ENCODE results near the gene IL26.
"Not testable (repeated sequence)": the region's sequence is repeated elsewhere in the genome, so short reads cannot be mapped to it uniquely, and the experiment has no call there.

The IL26 gene

DNA sequence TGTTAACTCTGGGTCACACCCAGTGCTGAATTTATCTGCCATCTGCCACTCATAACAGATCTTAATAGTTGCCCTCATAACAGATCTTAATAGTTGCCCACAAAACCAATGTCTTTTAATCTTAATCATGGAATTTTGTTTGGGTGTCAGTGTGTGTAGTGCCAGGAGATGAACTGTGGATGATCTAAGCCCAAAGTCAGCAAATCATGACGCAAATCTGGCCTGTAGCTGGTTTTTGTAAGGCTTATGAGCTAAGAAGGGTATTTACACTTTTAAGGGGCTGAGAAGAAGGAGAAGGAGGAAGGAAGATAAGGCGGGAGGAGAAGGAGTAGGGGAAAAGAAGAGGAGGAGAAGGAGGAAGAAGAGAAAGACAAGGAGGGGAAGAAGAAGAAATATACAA is 10.0 kb upstream of the IL26 start:
- H3K4me3 Mint-ChIP-seq: peak overlapping the region; percentile 81 to 88

DNA sequence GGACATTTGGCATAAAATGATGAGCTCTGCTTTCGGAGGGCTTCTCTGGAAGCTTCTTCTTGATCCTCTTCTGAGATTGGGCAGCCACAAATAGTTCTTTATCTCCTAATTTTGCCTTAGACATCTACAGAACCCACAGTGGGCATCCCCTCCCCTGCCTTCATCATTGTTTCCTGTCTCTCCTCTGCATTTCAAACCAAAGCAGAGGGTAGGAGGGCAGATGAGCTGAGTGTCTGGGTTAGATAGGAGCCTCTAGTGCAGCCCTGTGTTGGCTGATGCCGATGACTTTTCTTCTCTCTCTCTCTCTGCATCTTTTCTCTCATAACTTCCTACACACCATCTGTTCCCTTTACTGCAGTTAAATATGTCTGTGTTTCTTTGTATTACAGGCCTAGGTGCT is 8.5 kb upstream of the IL26 start:
- Mint-ChIP-seq H3K27ac (peak overlapping the region in 1 of 2 donors; percentile 69), H3K4me1 (ENCODE audit: low read depth in 2 of 2) (peaks cover 10 to 20% of the 10 kb centered on the region in 2 donors)
- ATAC-seq (replicated peaks): peak; percentile 69

More for the DNA sequence above, 10.0 kb upstream of the IL26 start:
- Mint-ChIP-seq H3K27me3 (no peaks in the 10 kb centered on the region), H3K9me3 (no peaks in the 10 kb centered on the region), H3K36me3 (ENCODE audit: insufficient read depth) (no peaks in the 10 kb centered on the region), H3K4me1 (ENCODE audit: low read depth in 2 of 2) (peaks cover 15 to 27% of the 10 kb centered on the region in 2 donors), H3K27ac (peak overlapping the region; percentile 92 to 94)
- DNase-seq: no peak
- no peak for ATAC-seq (replicated peaks)

DNA sequence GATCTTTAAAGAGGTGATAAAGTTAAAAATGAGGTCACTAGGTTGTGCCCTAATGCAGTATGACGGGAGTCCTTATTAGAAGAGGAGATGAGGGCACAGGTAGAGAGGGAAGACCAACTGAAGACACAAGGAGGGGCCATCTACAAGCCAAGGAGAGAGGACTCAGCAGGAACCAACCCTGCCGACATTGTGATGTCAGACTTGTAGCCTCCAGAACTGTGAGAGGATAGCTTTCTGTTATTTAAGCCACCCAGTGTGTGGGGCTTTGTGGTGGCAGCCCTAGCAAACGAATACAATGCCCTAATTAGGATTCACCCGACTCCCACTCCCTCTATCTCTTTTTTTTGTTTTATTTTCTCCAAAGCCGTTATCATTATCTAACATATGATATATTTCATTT is 7.9 kb upstream of the IL26 start:
- ATAC-seq (replicated peaks) (peak; percentile 33), DNase-seq (no peak)
- no peaks in the 10 kb centered on the region for H3K27me3 Mint-ChIP-seq
- H3K27ac Mint-ChIP-seq: peak overlapping the region in 1 of 2 donors; percentile 69
- H3K4me1 Mint-ChIP-seq (ENCODE audit: low read depth in 2 of 2): peaks cover 10 to 20% of the 10 kb centered on the region in 2 donors
- H3K9me3 Mint-ChIP-seq: no peaks in the 10 kb centered on the region
- no peak overlapping the region for H3K4me3 Mint-ChIP-seq
- H3K36me3 Mint-ChIP-seq (ENCODE audit: insufficient read depth): no peaks in the 10 kb centered on the region

More for the DNA sequence above, 8.5 kb upstream of the IL26 start:
- Mint-ChIP-seq H3K9me3 (no peaks in the 10 kb centered on the region), H3K36me3 (ENCODE audit: insufficient read depth) (no peaks in the 10 kb centered on the region), H3K27me3 (no peaks in the 10 kb centered on the region), H3K4me3 (no peak overlapping the region)
- DNase-seq: no peak

DNA sequence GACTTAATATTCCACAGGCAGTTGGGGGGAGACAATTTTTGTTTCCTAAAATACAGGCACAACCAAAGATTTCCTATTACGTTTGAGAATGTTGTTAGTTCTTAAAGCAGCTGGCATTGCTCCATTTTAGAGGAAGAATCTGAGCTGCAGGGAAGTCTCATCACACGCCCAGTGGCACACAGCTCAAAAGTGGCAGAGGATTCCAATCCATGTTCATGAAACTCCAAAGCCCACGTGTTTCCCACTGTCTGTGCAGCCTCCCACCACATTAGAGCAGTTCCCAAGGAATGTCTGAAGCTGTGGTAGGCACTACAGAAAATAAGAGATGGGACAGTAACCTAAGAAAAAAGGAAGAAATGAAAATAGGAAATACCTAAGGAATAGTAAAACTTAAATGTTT is 6.1 kb upstream of the IL26 start:
- DNase-seq: no peak
- H3K4me3 Mint-ChIP-seq: no peak overlapping the region
- no peak overlapping the region for H3K27ac Mint-ChIP-seq
- no peaks in the 10 kb centered on the region for H3K9me3 Mint-ChIP-seq
- H3K4me1 Mint-ChIP-seq (ENCODE audit: low read depth in 2 of 2): peaks cover 6 to 7% of the 10 kb centered on the region in 2 donors
- no peak for ATAC-seq (replicated peaks)
- no peaks in the 10 kb centered on the region for H3K27me3 Mint-ChIP-seq
- no peaks in the 10 kb centered on the region for H3K36me3 Mint-ChIP-seq (ENCODE audit: insufficient read depth)

DNA sequence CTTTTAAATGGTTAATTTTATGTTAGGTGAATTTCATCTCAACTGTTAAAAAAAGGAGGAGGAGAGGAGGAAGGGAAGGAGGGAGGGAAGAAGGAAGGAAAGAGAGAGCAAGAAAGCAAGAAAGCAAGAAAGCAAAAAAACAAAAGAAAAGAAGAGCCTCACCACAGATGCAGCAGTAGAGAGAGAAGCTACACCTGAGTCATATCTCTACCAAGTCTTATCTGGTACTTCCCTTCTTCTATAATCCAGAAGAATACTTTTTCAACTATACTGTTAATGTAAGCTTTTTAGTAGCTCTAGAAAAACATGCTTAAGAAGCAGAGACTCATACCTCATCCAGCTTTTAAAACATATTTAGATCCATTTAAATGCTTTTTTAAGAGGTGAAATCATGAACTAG is 5.6 kb upstream of the IL26 start:
- no peak for ATAC-seq (replicated peaks)
- Mint-ChIP-seq H3K27me3 (no peaks in the 10 kb centered on the region), H3K9me3 (no peaks in the 10 kb centered on the region), H3K36me3 (ENCODE audit: insufficient read depth) (no peaks in the 10 kb centered on the region), H3K27ac (no peak overlapping the region), H3K4me3 (no peak overlapping the region), H3K4me1 (ENCODE audit: low read depth in 2 of 2) (peaks cover 3 to 7% of the 10 kb centered on the region in 2 donors)
- DNase-seq: no peak

DNA sequence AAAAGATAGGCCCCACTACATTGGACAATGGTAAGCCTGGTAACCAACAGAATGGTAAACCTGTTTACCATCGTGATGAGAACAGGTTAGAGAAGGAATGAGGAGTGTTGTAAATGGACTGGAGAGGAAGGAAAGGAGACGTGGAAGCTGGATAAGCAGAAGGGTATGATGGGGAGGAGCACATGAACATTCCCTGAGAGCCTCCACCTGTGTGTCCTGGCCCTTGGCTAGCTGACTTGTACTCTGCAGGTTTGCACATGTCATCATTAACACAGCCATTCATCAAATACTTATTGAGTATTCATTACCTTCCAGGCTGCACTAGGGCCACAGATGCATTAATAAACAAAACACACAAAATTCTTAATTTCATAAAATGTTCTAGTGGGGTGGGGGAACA is 4.3 kb upstream of the IL26 start:
- no peaks in the 10 kb centered on the region for H3K27me3 Mint-ChIP-seq
- no peak for DNase-seq
- H3K27ac Mint-ChIP-seq: no peak overlapping the region
- no peak overlapping the region for H3K4me3 Mint-ChIP-seq
- H3K4me1 Mint-ChIP-seq (ENCODE audit: low read depth in 2 of 2): peaks cover 0 to 12% of the 10 kb centered on the region in 2 donors
- no peak for ATAC-seq (replicated peaks)
- no peaks in the 10 kb centered on the region for H3K36me3 Mint-ChIP-seq (ENCODE audit: insufficient read depth)
- no peaks in the 10 kb centered on the region for H3K9me3 Mint-ChIP-seq

DNA sequence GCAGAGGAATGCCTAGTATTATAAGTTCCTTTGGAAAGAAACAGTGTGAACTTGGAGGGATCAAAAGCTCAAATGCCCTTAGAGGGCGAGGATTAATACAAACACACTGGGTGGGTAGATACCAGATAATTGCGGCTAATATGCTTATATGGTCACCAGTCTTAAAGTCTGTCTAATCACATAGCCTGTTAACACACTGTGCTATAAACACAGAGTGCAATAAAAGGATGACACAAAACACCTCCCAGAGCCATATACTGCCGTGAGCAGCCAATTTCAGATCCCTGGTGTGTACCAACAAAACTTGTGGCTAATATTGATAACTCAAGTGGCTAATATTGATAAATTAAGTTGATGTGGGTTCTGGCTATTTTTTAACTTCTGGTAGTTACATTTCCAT is 1.7 kb upstream of the IL26 start:
- Mint-ChIP-seq H3K36me3 (ENCODE audit: insufficient read depth) (no peaks in the 10 kb centered on the region), H3K4me1 (ENCODE audit: low read depth in 2 of 2) (peaks cover 4 to 13% of the 10 kb centered on the region in 2 donors), H3K27me3 (no peaks in the 10 kb centered on the region), H3K27ac (no peak overlapping the region), H3K4me3 (no peak overlapping the region), H3K9me3 (no peaks in the 10 kb centered on the region)
- ATAC-seq (replicated peaks): no peak
- DNase-seq: no peak

DNA sequence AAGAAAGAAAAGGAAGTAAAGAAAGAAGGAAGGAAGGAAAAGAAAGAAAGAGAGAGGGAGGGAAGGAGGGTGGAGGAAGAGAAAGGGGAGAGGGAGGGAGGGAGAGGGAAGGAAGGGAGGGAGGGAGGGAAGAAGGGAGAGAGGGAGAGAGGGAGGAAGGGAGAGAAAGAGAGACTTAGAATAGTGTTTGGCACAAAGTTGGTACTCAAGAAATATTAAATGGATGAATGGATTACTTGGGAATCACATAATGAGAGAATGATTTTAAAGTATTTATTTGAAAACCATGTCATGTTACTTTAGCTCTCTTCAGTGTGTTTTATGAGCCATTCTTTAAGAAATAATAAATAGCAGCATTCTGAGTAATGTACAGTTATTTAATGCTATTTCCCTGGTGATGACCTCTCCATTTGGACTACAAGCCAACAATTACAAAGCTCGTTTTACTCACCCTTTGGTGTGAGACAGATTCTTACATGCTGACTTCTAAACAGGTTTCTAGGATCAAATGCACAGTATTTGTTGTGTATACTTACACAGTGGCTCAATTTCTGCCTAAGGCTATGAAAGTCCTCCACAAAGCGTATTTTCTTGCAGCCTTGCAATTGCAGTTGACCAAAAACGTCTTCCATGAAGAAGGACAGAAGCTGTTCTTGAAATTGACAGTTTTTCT is 861 bp downstream of the IL26 start:
- Mint-ChIP-seq H3K27ac (peak overlapping the region in 1 of 2 donors; percentile 32), H3K4me3 (peak overlapping the region in 1 of 2 donors; percentile 56), H3K9me3 (no peaks in the 10 kb centered on the region), H3K36me3 (ENCODE audit: insufficient read depth) (no peaks in the 10 kb centered on the region), H3K4me1 (ENCODE audit: low read depth in 2 of 2) (peaks cover 4 to 13% of the 10 kb centered on the region in 2 donors), H3K27me3 (no peaks in the 10 kb centered on the region)
- ATAC-seq (replicated peaks) (no peak), DNase-seq (no peak)

DNA sequence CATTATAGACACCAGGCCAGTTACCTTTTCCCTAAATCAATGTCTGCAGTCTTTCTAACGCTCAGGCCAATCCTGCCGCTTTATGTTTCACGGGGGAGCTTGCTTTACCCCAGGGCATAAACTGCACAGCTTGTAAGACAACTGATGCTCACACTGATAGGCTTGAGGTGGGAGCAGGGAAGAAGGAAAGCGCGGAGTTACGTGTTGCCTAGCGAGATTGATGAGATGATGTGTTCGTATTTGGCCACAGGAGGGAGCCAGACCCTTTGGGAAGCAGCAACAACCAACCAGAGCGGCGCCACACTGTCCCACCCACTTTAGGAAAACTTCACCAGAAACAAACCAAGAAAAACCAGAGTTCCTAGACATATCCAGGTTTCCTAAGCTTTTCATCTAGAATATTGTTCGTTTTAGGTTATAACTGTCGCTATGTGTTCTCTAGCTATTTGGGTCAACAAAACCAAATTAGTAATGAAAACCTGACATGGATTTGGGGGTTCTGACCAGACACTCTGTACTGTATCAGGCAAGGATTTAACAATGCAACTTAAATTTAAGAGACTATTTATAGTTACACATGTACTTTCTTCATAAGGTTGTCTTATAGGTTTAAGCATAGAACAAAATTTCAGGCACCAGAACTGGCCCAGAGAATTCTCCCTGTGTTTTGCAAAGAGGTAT is 2.4 kb downstream of the IL26 start:
- no peaks in the 10 kb centered on the region for H3K36me3 Mint-ChIP-seq (ENCODE audit: insufficient read depth)
- H3K4me1 Mint-ChIP-seq (ENCODE audit: low read depth in 2 of 2): peaks cover 4 to 13% of the 10 kb centered on the region in 2 donors
- no peaks in the 10 kb centered on the region for H3K27me3 Mint-ChIP-seq
- H3K4me3 Mint-ChIP-seq: peak overlapping the region; percentile 46 to 64
- H3K27ac Mint-ChIP-seq: peak overlapping the region in 1 of 2 donors; percentile 14
- ATAC-seq (replicated peaks): peak; percentile 76
- peak; percentile 59 to 65 (median 65) for DNase-seq
- no peaks in the 10 kb centered on the region for H3K9me3 Mint-ChIP-seq

DNA sequence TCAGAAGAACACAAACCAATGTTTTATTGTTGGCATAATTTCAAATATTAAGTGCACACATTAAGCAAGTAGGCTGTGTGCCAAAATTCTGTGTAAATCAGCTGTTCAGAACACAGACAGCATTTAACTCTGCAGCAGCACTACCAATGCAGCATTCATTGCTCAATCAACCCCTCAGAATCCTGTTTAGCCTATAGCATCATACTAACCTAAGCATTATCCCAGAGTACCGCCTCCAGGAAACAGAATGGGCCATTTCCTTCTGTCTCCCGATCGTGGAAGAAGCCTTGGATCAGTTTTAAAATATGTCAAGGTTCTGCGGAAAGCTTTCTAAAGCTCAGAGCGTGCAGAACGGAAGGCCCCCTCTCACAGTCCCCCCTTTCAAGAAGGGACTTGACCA is 3.3 kb downstream of the IL26 start:
- peak overlapping the region in 1 of 2 donors; percentile 46 for H3K4me3 Mint-ChIP-seq
- peaks cover 4 to 13% of the 10 kb centered on the region in 2 donors for H3K4me1 Mint-ChIP-seq (ENCODE audit: low read depth in 2 of 2)
- DNase-seq (no peak), ATAC-seq (replicated peaks) (no peak)
- H3K27ac Mint-ChIP-seq: no peak overlapping the region
- H3K27me3 Mint-ChIP-seq: no peaks in the 10 kb centered on the region
- H3K36me3 Mint-ChIP-seq (ENCODE audit: insufficient read depth): no peaks in the 10 kb centered on the region
- H3K9me3 Mint-ChIP-seq: no peaks in the 10 kb centered on the region

DNA sequence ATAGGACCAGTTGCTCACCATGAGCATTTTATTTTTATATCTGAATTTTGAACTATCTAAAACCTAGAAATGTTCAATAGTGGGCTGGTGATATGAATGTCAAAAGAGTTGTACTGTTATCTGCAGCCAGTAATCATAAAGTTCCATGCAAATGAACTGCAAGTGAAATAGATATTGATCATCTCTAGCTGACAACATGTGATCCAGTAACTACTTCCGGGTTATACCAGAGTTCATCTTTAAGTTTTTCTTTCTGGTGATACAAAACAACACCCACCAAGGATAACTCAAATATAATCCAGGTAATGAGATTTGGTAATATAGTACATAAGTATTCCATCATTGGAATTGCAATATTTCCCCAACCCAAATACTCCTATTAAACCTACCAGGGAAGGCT is 4.1 kb downstream of the IL26 start:
- peaks cover 4 to 13% of the 10 kb centered on the region in 2 donors for H3K4me1 Mint-ChIP-seq (ENCODE audit: low read depth in 2 of 2)
- no peaks in the 10 kb centered on the region for H3K9me3 Mint-ChIP-seq
- H3K27me3 Mint-ChIP-seq: no peaks in the 10 kb centered on the region
- no peak overlapping the region for H3K27ac Mint-ChIP-seq
- no peak for ATAC-seq (replicated peaks)
- DNase-seq: no peak
- H3K36me3 Mint-ChIP-seq (ENCODE audit: insufficient read depth): no peaks in the 10 kb centered on the region
- no peak overlapping the region for H3K4me3 Mint-ChIP-seq

DNA sequence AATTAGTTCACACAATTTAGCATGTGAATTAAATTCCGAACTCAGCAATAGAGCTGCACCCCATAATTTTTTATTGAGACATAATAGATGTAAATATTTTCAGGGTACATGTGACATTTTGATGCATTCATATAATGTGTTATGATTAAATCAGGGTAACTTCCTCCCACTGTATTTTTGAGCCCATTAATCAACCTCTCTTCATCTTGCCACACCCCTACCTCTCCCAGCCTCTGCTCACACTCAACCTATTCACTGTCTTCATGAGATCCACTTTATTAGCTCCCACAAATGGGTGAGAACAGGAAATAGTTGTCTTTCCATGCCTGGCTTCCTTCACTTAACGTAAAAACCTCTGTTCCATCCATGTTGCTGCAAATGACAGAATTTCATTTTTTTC is 14.7 kb downstream of the IL26 start:
- ATAC-seq (replicated peaks) (no peak), DNase-seq (no peak)
- H3K27me3 Mint-ChIP-seq: no peaks in the 10 kb centered on the region
- H3K4me1 Mint-ChIP-seq (ENCODE audit: low read depth in 2 of 2): peaks cover 8 to 16% of the 10 kb centered on the region in 2 donors
- no peak overlapping the region for H3K27ac Mint-ChIP-seq
- no peaks in the 10 kb centered on the region for H3K9me3 Mint-ChIP-seq
- H3K4me3 Mint-ChIP-seq: no peak overlapping the region
- no peaks in the 10 kb centered on the region for H3K36me3 Mint-ChIP-seq (ENCODE audit: insufficient read depth)

DNA sequence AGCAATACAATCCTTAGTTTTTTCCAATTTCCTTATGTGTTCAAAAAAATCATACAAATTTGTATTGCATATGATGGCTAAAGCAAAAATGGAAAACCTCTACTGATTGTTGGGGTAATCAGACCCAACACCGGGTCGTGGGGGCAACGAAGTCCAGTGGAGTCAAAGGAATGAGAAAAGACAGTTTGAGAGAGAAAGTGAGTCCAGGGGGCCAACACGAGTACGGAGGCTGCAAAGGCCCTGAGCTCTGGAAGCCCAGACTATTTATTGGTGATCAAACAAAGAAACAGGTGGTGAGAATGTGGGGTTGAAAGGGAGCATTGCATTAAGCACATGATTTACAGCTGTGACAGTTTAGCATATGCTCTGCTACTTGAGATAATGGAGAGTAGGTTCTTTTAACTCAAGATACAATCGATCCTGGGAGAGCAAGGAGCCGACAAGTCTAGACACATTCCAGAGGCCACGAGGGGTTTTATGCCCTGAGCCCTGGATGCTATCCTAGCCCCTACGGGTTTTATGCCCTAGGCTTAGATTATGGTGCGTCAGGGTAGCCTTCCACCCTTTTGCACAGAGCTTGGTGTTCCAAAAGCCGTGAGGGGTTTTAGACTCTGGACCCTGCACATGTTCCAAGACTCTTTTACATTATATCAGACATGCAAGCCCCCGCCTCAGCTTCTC is 16.4 kb downstream of the IL26 start:
- H3K4me1 Mint-ChIP-seq (ENCODE audit: low read depth in 2 of 2): peaks cover 8 to 16% of the 10 kb centered on the region in 2 donors
- ATAC-seq (replicated peaks); H3K36me3 Mint-ChIP-seq (ENCODE audit: insufficient read depth); H3K27ac Mint-ChIP-seq; H3K27me3 Mint-ChIP-seq; DNase-seq; H3K9me3 Mint-ChIP-seq; H3K4me3 Mint-ChIP-seq: not testable (repeated sequence)

DNA sequence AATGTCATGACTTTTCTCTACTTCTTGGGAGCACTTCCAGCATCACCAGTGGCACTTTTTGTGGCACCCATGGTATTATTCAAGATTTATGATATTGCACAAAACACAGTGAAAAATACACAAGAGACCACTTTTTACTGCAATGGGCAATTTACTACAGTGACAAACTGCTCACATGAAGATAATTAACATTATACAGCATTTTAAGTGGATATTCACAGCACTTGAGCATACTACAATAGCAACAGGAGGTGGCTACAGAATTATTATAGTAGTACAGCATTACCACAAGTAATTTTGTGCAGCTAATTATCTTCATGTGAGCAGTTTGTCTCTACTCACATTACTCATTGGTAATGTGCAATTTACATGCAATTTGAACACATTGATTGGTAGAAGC is 18.3 kb downstream of the IL26 start:
- no peak overlapping the region for H3K4me3 Mint-ChIP-seq
- no peak overlapping the region for H3K27ac Mint-ChIP-seq
- H3K36me3 Mint-ChIP-seq (ENCODE audit: insufficient read depth): no peaks in the 10 kb centered on the region
- DNase-seq: no peak
- H3K9me3 Mint-ChIP-seq: no peaks in the 10 kb centered on the region
- no peak for ATAC-seq (replicated peaks)
- H3K27me3 Mint-ChIP-seq: no peaks in the 10 kb centered on the region
- H3K4me1 Mint-ChIP-seq (ENCODE audit: low read depth in 2 of 2): peaks cover 23 to 32% of the 10 kb centered on the region in 2 donors
